DND-41 (cell line): Measurements from ENCODE around the gene PSMA4.

Experiments
- ATAC-seq: fragments of 200-7000 bp; cut with Tn5 transposase; 3 replicates; pipeline ENCODE4 v1.9.1; 2021; ENCODE audit warnings: low read depth; ENCODE audit not compliant: insufficient read depth
- DNase-seq: peaks from one replicate; pipeline ENCODE4 v3.0.0-alpha.2; 2020
- H2AFZ ChIP-seq: 2 replicates; pipeline ENCODE4 v1.6.0; 2012; ENCODE audit warnings: low read depth, low read length
- H3K27ac ChIP-seq: 2 replicates; pipeline ENCODE4 v1.5.1; 2012; ENCODE audit warnings: low read length, inconsistent platforms
- H3K27me3 ChIP-seq: fragments of 200-600 bp; sonication (generic); 2 replicates; pipeline ENCODE4 v1.6.0; 2012; ENCODE audit warnings: low read length, mild to moderate bottlenecking, inconsistent platforms; ENCODE audit not compliant: insufficient read depth, poor library complexity
- H3K36me3 ChIP-seq: 2 replicates; pipeline ENCODE4 v1.5.1; 2012; ENCODE audit warnings: low read length, inconsistent platforms; ENCODE audit not compliant: insufficient read depth
- H3K4me1 ChIP-seq: 2 replicates; pipeline ENCODE4 v1.5.1; 2012; ENCODE audit warnings: mild to moderate bottlenecking, low read length; ENCODE audit not compliant: insufficient read depth
- H3K4me2 ChIP-seq: 2 replicates; pipeline ENCODE4 v1.6.0; 2012; ENCODE audit warnings: mild to moderate bottlenecking, moderate library complexity, low read length, inconsistent platforms; ENCODE audit not compliant: insufficient read depth
- H3K4me3 ChIP-seq, 2 experiments: fragments of 200-600 bp in 1 of 2; shearing (Covaris generic) in 1 of 2; 2 replicates each; pipeline ENCODE4 v1.5.1; 2012 to 2016; ENCODE audit warnings: inconsistent platforms in 2 of 2, low read length in 2 of 2, mild to moderate bottlenecking in 2 of 2, low read depth in 1 of 2, moderate library complexity in 1 of 2
- H3K79me2 ChIP-seq: 2 replicates; pipeline ENCODE4 v1.6.0; 2012; ENCODE audit warnings: low read length, inconsistent platforms; ENCODE audit not compliant: insufficient read depth
- H3K9ac ChIP-seq: 2 replicates; pipeline ENCODE4 v1.6.0; 2012; ENCODE audit warnings: low read depth, mild to moderate bottlenecking, inconsistent platforms, low read length, moderate library complexity
- H3K9me3 ChIP-seq: 2 replicates; pipeline ENCODE4 v1.5.1; 2012; ENCODE audit warnings: low read length, moderate library complexity, mild to moderate bottlenecking, inconsistent platforms; ENCODE audit not compliant: insufficient read depth, severe bottlenecking
- H4K20me1 ChIP-seq: 2 replicates; pipeline ENCODE4 v1.6.0; 2012; ENCODE audit warnings: low read length; ENCODE audit not compliant: insufficient read depth
- CTCF ChIP-seq: IDR thresholded peaks from 2 replicates; pipeline ENCODE4 v1.5.1; 2012; ENCODE audit warnings: borderline replicate concordance, low read length, moderate library complexity, mild to moderate bottlenecking; ENCODE audit not compliant: poor library complexity, severe bottlenecking; ENCODE audit errors: extremely low read depth
- EZH2 ChIP-seq: IDR thresholded peaks from 3 replicates; pipeline ENCODE4 v1.6.1; 2012; ENCODE audit warnings: borderline replicate concordance, low read depth, mild to moderate bottlenecking, moderate library complexity, low read length, inconsistent platforms; ENCODE audit not compliant: severe bottlenecking

PSMA4 gene

DNA sequence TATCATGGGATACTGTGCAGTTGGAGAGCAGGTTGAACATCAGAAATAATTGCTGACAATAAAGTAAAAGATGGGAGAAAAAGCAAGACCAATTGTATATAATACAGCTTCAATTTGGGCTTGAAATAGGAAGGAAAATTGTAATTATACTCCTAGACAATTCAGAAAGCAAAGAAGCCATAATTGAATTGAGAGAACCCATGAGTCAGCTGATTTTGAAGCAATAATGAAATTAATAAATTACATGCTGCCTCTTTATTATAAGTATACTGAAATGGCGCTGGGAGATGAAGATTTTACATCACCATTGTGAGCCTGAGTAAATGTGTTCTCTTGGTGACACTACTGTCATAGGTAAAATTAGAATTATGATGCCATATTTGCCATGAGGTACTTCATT is 57.3 kb downstream of the PSMA4 start:
- Histone ChIP-seq H3K4me2 (no peak overlapping the region), H4K20me1 (no peaks in the 10 kb centered on the region), H2AFZ (no peak overlapping the region), H3K4me3 (no peak overlapping the region), H3K79me2 (no peaks in the 10 kb centered on the region), H3K36me3 (no peaks in the 10 kb centered on the region), H3K9ac (no peak overlapping the region), H3K27me3 (no peaks in the 10 kb centered on the region), H3K27ac (no peak overlapping the region), H3K9me3 (no peaks in the 10 kb centered on the region), H3K4me1 (no peaks in the 10 kb centered on the region)
- ATAC-seq (no peak), DNase-seq (no peak)
- no peak for TF ChIP-seq CTCF
- TF ChIP-seq EZH2: no peak

GRCh38 chr15:78598348-78598747 is 58.1 kb downstream of the PSMA4 start:
- TF ChIP-seq EZH2: no peak
- no peak for TF ChIP-seq CTCF
- Histone ChIP-seq H4K20me1 (no peaks in the 10 kb centered on the region), H3K9me3 (no peaks in the 10 kb centered on the region), H3K27me3 (no peaks in the 10 kb centered on the region), H3K4me2 (no peak overlapping the region), H3K4me3 (no peak overlapping the region), H3K27ac (no peak overlapping the region), H2AFZ (no peak overlapping the region), H3K79me2 (no peaks in the 10 kb centered on the region), H3K9ac (no peak overlapping the region), H3K36me3 (no peaks in the 10 kb centered on the region), H3K4me1 (no peaks in the 10 kb centered on the region)
- DNase-seq: no peak
- ATAC-seq: no peak

- Histone ChIP-seq H3K79me2 (no peaks in the 10 kb centered on the region), H3K9me3 (no peaks in the 10 kb centered on the region), H3K9ac (no peak overlapping the region), H3K4me3 (no peak overlapping the region), H3K4me1 (no peaks in the 10 kb centered on the region), H3K4me2 (no peak overlapping the region), H2AFZ (no peak overlapping the region), H3K36me3 (no peaks in the 10 kb centered on the region), H3K27me3 (no peaks in the 10 kb centered on the region), H3K27ac (no peak overlapping the region), H4K20me1 (no peaks in the 10 kb centered on the region)
- TF ChIP-seq CTCF: no peak
- TF ChIP-seq EZH2: no peak
- DNase-seq (no peak), ATAC-seq (no peak)
Observed at GRCh38 chr15:78599189-78599588, 58.9 kb downstream of the PSMA4 start.
